Measurements from ENCODE around the gene GALNT1.

GRCh38 chr18:35549564-35549963 lies 32.0 kb upstream of the GALNT1 start:
- TF ChIP-seq CTCF (IDR thresholded peaks at IDR 0.05) (no peak), POLR2A (IDR thresholded peaks at IDR 0.05) (no peak)

Data from upper lobe of left lung (tissue), 4 donors.